ENCODE measurements around the gene TENT5D. TPM values are rescaled to one million over a fixed set of nuclear protein-coding genes. Genes with fewer than 3 reads are reported as not detected.

The TENT5D gene
- total RNA-seq, 4 donors from 2014 or later = not detected

- TF ChIP-seq POLR2A (IDR thresholded peaks at IDR 0.05) = no peak
- no peak for TF ChIP-seq CTCF (IDR thresholded peaks at IDR 0.05)
- Histone ChIP-seq H3K9me3 (no peaks in the 10 kb centered on the region), H3K27ac (no peak overlapping the region), H3K4me1 (no peaks in the 10 kb centered on the region), H3K36me3 (no peaks in the 10 kb centered on the region), H3K27me3 (no peaks in the 10 kb centered on the region), H3K4me3 (replicated peaks in 1 of 3) (no peak overlapping the region)
- intact Hi-C loops (cut with DNase I) = no loop called here
- DNase-seq = no peak
These were observed 65.3 kb downstream of the TENT5D start for GRCh38 chrX:80485543-80485942.

GRCh38 chrX:80486299-80486698, 66.1 kb downstream of the TENT5D start:
- Histone ChIP-seq H3K27me3 (no peaks in the 10 kb centered on the region), H3K36me3 (no peaks in the 10 kb centered on the region), H3K27ac (no peak overlapping the region), H3K4me3 (replicated peaks in 1 of 3) (no peak overlapping the region), H3K9me3 (no peaks in the 10 kb centered on the region), H3K4me1 (no peaks in the 10 kb centered on the region)
- 91 to 100% methylated on average over 1 of the region's 1 CpG for WGBS, 2 donors
- TF ChIP-seq POLR2A (IDR thresholded peaks at IDR 0.05) = no peak
- TF ChIP-seq CTCF (IDR thresholded peaks at IDR 0.05) = no peak
- no peak for DNase-seq
- intact Hi-C loops (cut with DNase I) = no loop called here

GRCh38 chrX:80489166-80489565, 68.9 kb downstream of the TENT5D start:
- Histone ChIP-seq H3K9me3 (no peaks in the 10 kb centered on the region), H3K4me3 (replicated peaks in 1 of 3) (no peak overlapping the region), H3K27ac (no peak overlapping the region), H3K36me3 (no peaks in the 10 kb centered on the region), H3K4me1 (no peaks in the 10 kb centered on the region), H3K27me3 (no peaks in the 10 kb centered on the region)
- intact Hi-C loops (cut with DNase I) = no loop called here
- TF ChIP-seq POLR2A (IDR thresholded peaks at IDR 0.05) (no peak), CTCF (IDR thresholded peaks at IDR 0.05) (no peak)
- no peak for DNase-seq
